ENCODE results near the gene CDK18. TPM values are rescaled to one million over a fixed set of nuclear protein-coding genes. Genes with fewer than 3 reads are reported as not detected.
A peak's percentile ranks its signal among the peaks of the same experiment; 100 is the strongest.
"Not testable (repeated sequence)": the region's sequence is repeated elsewhere in the genome, so short reads cannot be mapped to it uniquely, and the experiment has no call there.

CDK18 gene
- total RNA-seq, 1 donor from 2014 or later, result 179 TPM

- intact Hi-C loops (cut with micrococcal nuclease), result no loop called here
- peaks cover 13% of the 10 kb centered on the region for H3K4me1 ChIP-seq
- H3K9me3 ChIP-seq (replicated peaks), result no peaks in the 10 kb centered on the region
- peaks cover 82% of the 10 kb centered on the region for H3K27me3 ChIP-seq (ENCODE audit: low read depth)
- no peaks in the 10 kb centered on the region for H3K36me3 ChIP-seq
- no peak overlapping the region for H3K4me3 ChIP-seq
- H3K27ac ChIP-seq (replicated peaks), result no peak overlapping the region
- no peak for TF ChIP-seq CTCF (IDR thresholded peaks at IDR 0.05; ENCODE audit: borderline replicate concordance)
- DNase-seq, result no peak
Measured at GRCh38 chr1:205481629-205482151, 22.8 kb upstream of the CDK18 start.

GRCh38 chr1:205482587-205482986, 21.9 kb upstream of the CDK18 start:
- H3K36me3 ChIP-seq; H3K4me3 ChIP-seq; DNase-seq; intact Hi-C loops (cut with micrococcal nuclease); H3K27ac ChIP-seq (replicated peaks); H3K9me3 ChIP-seq (replicated peaks): not testable (repeated sequence)
- peaks cover 11% of the 10 kb centered on the region for H3K4me1 ChIP-seq
- peaks cover 78% of the 10 kb centered on the region for H3K27me3 ChIP-seq (ENCODE audit: low read depth)

GRCh38 chr1:205483372-205483771, 21.1 kb upstream of the CDK18 start:
- Histone ChIP-seq H3K9me3 (replicated peaks) (no peaks in the 10 kb centered on the region), H3K36me3 (no peaks in the 10 kb centered on the region), H3K27ac (replicated peaks) (no peak overlapping the region), H3K27me3 (ENCODE audit: low read depth) (peaks cover 71% of the 10 kb centered on the region), H3K4me1 (peaks cover 5% of the 10 kb centered on the region), H3K4me3 (no peak overlapping the region)
- intact Hi-C loops (cut with micrococcal nuclease), result no loop called here
- no peak for DNase-seq
- no peak for TF ChIP-seq CTCF (IDR thresholded peaks at IDR 0.05; ENCODE audit: borderline replicate concordance)

GRCh38 chr1:205484985-205485967, 19.2 kb upstream of the CDK18 start:
- Histone ChIP-seq H3K27me3 (ENCODE audit: low read depth) (peaks cover 53% of the 10 kb centered on the region), H3K36me3 (no peaks in the 10 kb centered on the region), H3K4me1 (peaks cover 5% of the 10 kb centered on the region), H3K4me3 (no peak overlapping the region), H3K9me3 (replicated peaks) (no peaks in the 10 kb centered on the region), H3K27ac (replicated peaks) (no peak overlapping the region)
- TF ChIP-seq CTCF (IDR thresholded peaks at IDR 0.05; ENCODE audit: borderline replicate concordance), result peak; percentile 99
- DNase-seq, result no peak
- intact Hi-C loops (cut with micrococcal nuclease), result loop anchor here (1.0 kb wide), 1 partner anchor 88 kb away; no protein-coding TSS in a partner anchor

- intact Hi-C loops (cut with micrococcal nuclease), result no loop called here
- no peaks in the 10 kb centered on the region for H3K9me3 ChIP-seq (replicated peaks)
- TF ChIP-seq CTCF (IDR thresholded peaks at IDR 0.05; ENCODE audit: borderline replicate concordance), result no peak
- peaks cover 6% of the 10 kb centered on the region for H3K4me1 ChIP-seq
- H3K4me3 ChIP-seq, result no peak overlapping the region
- no peaks in the 10 kb centered on the region for H3K36me3 ChIP-seq
- H3K27me3 ChIP-seq (ENCODE audit: low read depth), result peaks cover 43% of the 10 kb centered on the region
- no peak overlapping the region for H3K27ac ChIP-seq (replicated peaks)
- DNase-seq, result no peak
Measured at GRCh38 chr1:205486258-205486657, 18.2 kb upstream of the CDK18 start.
